K562 (cell line): Measurements from ENCODE around the gene CCT8L2. TPM values are rescaled to one million over a fixed set of nuclear protein-coding genes. Genes with fewer than 3 reads are reported as not detected.

ENCODE experiments used
- DPF2 ChIP-seq: fragments of 450-650 bp; IDR thresholded peaks from 2 replicates; pipeline ENCODE4 v1.6.1; 2016
- ELF4 ChIP-seq: fragments of 450-650 bp; formaldehyde crosslinking; IDR thresholded peaks from 2 replicates; pipeline ENCODE4 v1.4.0; 2022; ENCODE audit warnings: missing genetic modification characterization
- FUS ChIP-seq: fragments of 200-400 bp; formaldehyde crosslinking; optimal IDR thresholded peaks from 2 replicates; pipeline ENCODE3; 2017; ENCODE audit warnings: low read depth, low read length
- GABPB1 ChIP-seq: sonication (generic); formaldehyde crosslinking; IDR thresholded peaks from 2 replicates; pipeline ENCODE4 v1.8.0; 2022; ENCODE audit warnings: mild to moderate bottlenecking, missing genetic modification reagents
- LEF1 ChIP-seq: fragments of 450-650 bp; IDR thresholded peaks from 2 replicates; pipeline ENCODE4 v1.6.1; 2016; ENCODE audit warnings: mild to moderate bottlenecking
- MAFK ChIP-seq: IDR thresholded peaks from 2 replicates; pipeline ENCODE4 v1.6.1; 2011; ENCODE audit warnings: low read length, improper control_type of control experiment
- MYBL2 ChIP-seq, 2 experiments: fragments of 450-650 bp in 1 of 2; sonication (generic) in 1 of 2; formaldehyde crosslinking in 1 of 2; IDR thresholded peaks; 2 replicates each; pipeline versions ENCODE4 v1.6.1 to v1.8.1; 2017 to 2022; ENCODE audit warnings: borderline replicate concordance in 1 of 2, inconsistent platforms in 1 of 2, low read depth in 1 of 2, mild to moderate bottlenecking in 1 of 2, missing genetic modification reagents in 1 of 2, moderate library complexity in 1 of 2
- NR0B1 ChIP-seq: fragments of 450-650 bp; IDR thresholded peaks from one replicate; pipeline ENCODE4 v1.6.1; 2018; ENCODE audit warnings: mild to moderate bottlenecking, moderate library complexity; ENCODE audit not compliant: partially characterized antibody
- PHTF2 ChIP-seq: fragments of 250-450 bp; sonication (Bioruptor Pico); IDR thresholded peaks from 2 replicates; pipeline ENCODE4 v1.5.0; 2021; ENCODE audit warnings: mild to moderate bottlenecking
- RAD51 ChIP-seq: fragments of 450-650 bp; IDR thresholded peaks from 2 replicates; pipeline ENCODE4 v1.7.1; 2016; ENCODE audit warnings: low read depth, mild to moderate bottlenecking, borderline replicate concordance
- SPI1 ChIP-seq: IDR thresholded peaks from 2 replicates; pipeline ENCODE4 v1.6.1; 2011; ENCODE audit warnings: low read depth, low read length, control low read depth, borderline replicate concordance
- TAF9B ChIP-seq: fragments of 450-650 bp; IDR thresholded peaks from 2 replicates; pipeline ENCODE4 v1.6.1; 2018; ENCODE audit warnings: mild to moderate bottlenecking; ENCODE audit not compliant: partially characterized antibody
- TFAP4 ChIP-seq: sonication (generic); formaldehyde crosslinking; IDR thresholded peaks from 2 replicates; pipeline ENCODE4 v1.8.0; 2022; ENCODE audit warnings: missing genetic modification reagents, mild to moderate bottlenecking, moderate library complexity, borderline replicate concordance
- XRCC4 ChIP-seq: IDR thresholded peaks from one replicate; pipeline ENCODE4 v1.6.1; 2011; ENCODE audit not compliant: insufficient read depth, insufficient read length; ENCODE audit errors: extremely low read depth
- ZBTB43 ChIP-seq: sonication (generic); formaldehyde crosslinking; IDR thresholded peaks from 2 replicates; pipeline ENCODE4 v1.8.0; 2023; ENCODE audit warnings: mild to moderate bottlenecking, missing genetic modification reagents
- ZEB2 ChIP-seq: fragments of 450-650 bp; IDR thresholded peaks from 2 replicates; pipeline ENCODE4 v1.6.1; 2016
- ZNF124 ChIP-seq: sonication (generic); formaldehyde crosslinking; IDR thresholded peaks from 2 replicates; pipeline ENCODE4 v1.8.1; 2022; ENCODE audit warnings: missing genetic modification reagents
- ZNF318 ChIP-seq, 2 experiments: fragments of 450-650 bp; IDR thresholded peaks; 2 replicates each; pipeline ENCODE4 v1.6.1; 2016; ENCODE audit warnings: mild to moderate bottlenecking in 2 of 2, borderline replicate concordance in 1 of 2, low read depth in 1 of 2, moderate library complexity in 1 of 2
- polyA plus RNA-seq, 8 experiments: library from polyadenylated mRNA; depleted of rRNA in 4 of 8; stranded (reverse) in 5 of 8; unstranded in 3 of 8; fragments of >200 nt; fragmentation: Nextera tagmentation in 2 of 8; fragmentation: Illumina TruSeq in 1 of 8; extraction: Ambion mirVana in 2 of 8; extraction: Trizol in 1 of 8; gene quantifications; 2 replicates each; pipeline versions ENCODE4 v1.2.1 to v1.2.3, GENCODE V29; 2011 to 2014; ENCODE audit warnings: inconsistent platforms in 1 of 8, missing spikeins in 1 of 8
- total RNA-seq, 7 experiments: library from RNA; depleted of rRNA in 6 of 7; stranded (reverse); fragments of >200 nt in 6 of 7; fragmentation: Illumina TruSeq in 2 of 7; extraction: Trizol in 2 of 7; gene quantifications; 2 replicates each; pipeline versions ENCODE4 v1.2.1 to v1.2.3, GENCODE V29; 2011 to 2021; ENCODE audit warnings: low replicate concordance in 1 of 7

Gene CCT8L2
- total and polyA plus RNA-seq, 9 of the 15 experiments (the other 6 are each of a cell fraction or from before 2014, with no cell fraction given), result 0.13 TPM; not detected in 8

GRCh38 chr22:16586170-16586569 is 6.4 kb downstream of the CCT8L2 start (continued):
- TF ChIP-seq ZNF318 (IDR thresholded peaks at IDR 0.05; ENCODE audit: borderline replicate concordance in 1 of 2, low read depth in 1 of 2) (peak in 1 of 2 experiments; percentile 64; a peak in 1 of 4 replicates), TFAP4 (CRISPR knock-in tag) (no peak), RAD51 (no peak), SPI1 (peak; percentile 57; the same call in 1 of the 2 replicates), ZBTB43 (no peak), NR0B1 (no peak), TAF9B (no peak), FUS (no peak), MYBL2 (IDR thresholded peaks at IDR 0.05; ENCODE audit: low read depth) (no peak), MYBL2 (CRISPR knock-in tag; IDR thresholded peaks at IDR 0.05; ENCODE audit: borderline replicate concordance) (no peak), XRCC4 (no peak), ZNF124 (CRISPR knock-in tag) (no peak), DPF2 (peak; percentile 74), LEF1 (peak; percentile 57; the same call in 1 of the 2 replicates), MAFK (peak; percentile 85), ZEB2 (peak; percentile 81), GABPB1 (no peak), ELF4 (CRISPR knock-in tag) (no peak), PHTF2 (CRISPR knock-in tag) (no peak)
